Measurements from ENCODE around the gene SELPLG.

Gene SELPLG

GRCh38 chr12:108613548-108613947 lies 20.1 kb downstream of the SELPLG start:
- H3K79me2 ChIP-seq (ENCODE audit: insufficient read depth, low read length), result no peaks in the 10 kb centered on the region
- H3K4me3 ChIP-seq (ENCODE audit: low read length, poor library complexity, severe bottlenecking), result no peak overlapping the region
- H3K9me3 ChIP-seq (ENCODE audit: insufficient read depth, low read depth, low read length), result no peaks in the 10 kb centered on the region
- TF ChIP-seq CTCF (conservative IDR thresholded peaks at IDR 0.05; ENCODE audit: low read length) (no peak), EZH2phosphoT487 (IDR thresholded peaks at IDR 0.05; ENCODE audit: borderline replicate concordance) (no peak)
- H3K4me1 ChIP-seq (ENCODE audit: insufficient read depth, low read length, poor library complexity, severe bottlenecking), result peaks cover 22% of the 10 kb centered on the region
- H4K20me1 ChIP-seq (ENCODE audit: insufficient read depth, low read length, poor library complexity, severe bottlenecking), result no peaks in the 10 kb centered on the region
- H2AFZ ChIP-seq (ENCODE audit: low read length), result no peak overlapping the region
- H3F3A ChIP-seq (ENCODE audit: low read depth), result no peaks in the 10 kb centered on the region
- H3K4me2 ChIP-seq (ENCODE audit: low read depth, low read length, poor library complexity, severe bottlenecking), result no peak overlapping the region
- no peaks in the 10 kb centered on the region for H3K9me2 ChIP-seq (replicated peaks; ENCODE audit: low read depth, low read length)
- H3K36me3 ChIP-seq (ENCODE audit: insufficient read depth, low read length), result no peaks in the 10 kb centered on the region
- no peaks in the 10 kb centered on the region for H3K27me3 ChIP-seq (ENCODE audit: insufficient read depth, low read length, poor library complexity, severe bottlenecking)
- H3K9ac ChIP-seq (ENCODE audit: low read depth, low read length, poor library complexity, severe bottlenecking), result no peak overlapping the region

- Histone ChIP-seq H3K36me3 (ENCODE audit: insufficient read depth, low read length) (no peaks in the 10 kb centered on the region), H3K79me2 (ENCODE audit: insufficient read depth, low read length) (no peaks in the 10 kb centered on the region), H2AFZ (ENCODE audit: low read length) (no peak overlapping the region), H3K9me3 (ENCODE audit: insufficient read depth, low read depth, low read length) (no peaks in the 10 kb centered on the region), H4K20me1 (ENCODE audit: insufficient read depth, low read length, poor library complexity, severe bottlenecking) (no peaks in the 10 kb centered on the region), H3K9ac (ENCODE audit: low read depth, low read length, poor library complexity, severe bottlenecking) (no peak overlapping the region), H3K4me2 (ENCODE audit: low read depth, low read length, poor library complexity, severe bottlenecking) (no peak overlapping the region), H3F3A (ENCODE audit: low read depth) (no peaks in the 10 kb centered on the region), H3K4me1 (ENCODE audit: insufficient read depth, low read length, poor library complexity, severe bottlenecking) (peaks cover 18% of the 10 kb centered on the region), H3K4me3 (ENCODE audit: low read length, poor library complexity, severe bottlenecking) (no peak overlapping the region), H3K27me3 (ENCODE audit: insufficient read depth, low read length, poor library complexity, severe bottlenecking) (no peaks in the 10 kb centered on the region), H3K9me2 (replicated peaks; ENCODE audit: low read depth, low read length) (no peaks in the 10 kb centered on the region)
- TF ChIP-seq EZH2phosphoT487 (IDR thresholded peaks at IDR 0.05; ENCODE audit: borderline replicate concordance) (no peak), CTCF (conservative IDR thresholded peaks at IDR 0.05; ENCODE audit: low read length) (no peak)
These were observed 20.9 kb downstream of the SELPLG start for GRCh38 chr12:108612788-108613282.

GRCh38 chr12:108611884-108612415 lies 21.7 kb downstream of the SELPLG start:
- no peak overlapping the region for H2AFZ ChIP-seq (ENCODE audit: low read length)
- H3K4me2 ChIP-seq (ENCODE audit: low read depth, low read length, poor library complexity, severe bottlenecking), result no peak overlapping the region
- no peak overlapping the region for H3K4me3 ChIP-seq (ENCODE audit: low read length, poor library complexity, severe bottlenecking)
- no peaks in the 10 kb centered on the region for H3K9me2 ChIP-seq (replicated peaks; ENCODE audit: low read depth, low read length)
- H3K36me3 ChIP-seq (ENCODE audit: insufficient read depth, low read length), result no peaks in the 10 kb centered on the region
- H3K27me3 ChIP-seq (ENCODE audit: insufficient read depth, low read length, poor library complexity, severe bottlenecking), result no peaks in the 10 kb centered on the region
- H3K9ac ChIP-seq (ENCODE audit: low read depth, low read length, poor library complexity, severe bottlenecking), result no peak overlapping the region
- no peaks in the 10 kb centered on the region for H3K9me3 ChIP-seq (ENCODE audit: insufficient read depth, low read depth, low read length)
- H3K79me2 ChIP-seq (ENCODE audit: insufficient read depth, low read length), result no peaks in the 10 kb centered on the region
- H3K4me1 ChIP-seq (ENCODE audit: insufficient read depth, low read length, poor library complexity, severe bottlenecking), result peaks cover 10% of the 10 kb centered on the region
- no peaks in the 10 kb centered on the region for H3F3A ChIP-seq (ENCODE audit: low read depth)
- TF ChIP-seq EZH2phosphoT487 (IDR thresholded peaks at IDR 0.05; ENCODE audit: borderline replicate concordance), result no peak
- peak; percentile 77 for TF ChIP-seq CTCF (conservative IDR thresholded peaks at IDR 0.05; ENCODE audit: low read length)
- no peaks in the 10 kb centered on the region for H4K20me1 ChIP-seq (ENCODE audit: insufficient read depth, low read length, poor library complexity, severe bottlenecking)
